Measurements from ENCODE around the gene MOB1B. TPM values are rescaled to one million over a fixed set of nuclear protein-coding genes. Genes with fewer than 3 reads are reported as not detected.

Gene MOB1B
- total and polyA plus RNA-seq, 9 donors = 6.4 to 25.7 (median 17.6) TPM

DNA sequence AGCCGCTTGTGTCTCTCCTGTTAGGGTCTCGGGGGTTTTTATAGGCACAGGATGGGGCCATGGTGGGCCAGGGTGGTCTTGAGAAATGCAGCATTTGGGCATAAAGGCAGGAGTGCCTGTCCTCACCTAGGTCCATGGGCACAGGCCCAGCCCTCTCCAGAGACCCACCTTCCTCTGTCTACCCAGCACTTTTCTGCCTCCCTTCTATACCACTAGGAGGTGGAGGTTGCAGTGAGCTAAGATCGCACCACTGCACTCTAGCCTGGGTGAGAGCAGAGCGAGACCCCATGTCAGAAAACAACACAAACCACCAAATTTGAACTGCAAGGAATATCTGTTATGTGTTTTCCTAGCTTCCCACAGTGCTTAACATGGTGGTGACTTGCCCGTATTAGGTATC is 38.0 kb downstream of the MOB1B start:
- Histone ChIP-seq H3K27ac (no peak overlapping the region), H3K27me3 (no peaks in the 10 kb centered on the region), H3K4me1 (ENCODE audit: insufficient read depth) (no peaks in the 10 kb centered on the region), H3K4me3 (no peak overlapping the region), H3K9me3 (no peaks in the 10 kb centered on the region), H3K36me3 (no peaks in the 10 kb centered on the region)
- DNase-seq = no peak
- intact Hi-C loops (cut with DNase I) = no loop called here
- TF ChIP-seq EP300 (IDR thresholded peaks at IDR 0.05) (no peak), POLR2A (IDR thresholded peaks at IDR 0.05) (no peak)
- TF ChIP-seq, protein P1, sequence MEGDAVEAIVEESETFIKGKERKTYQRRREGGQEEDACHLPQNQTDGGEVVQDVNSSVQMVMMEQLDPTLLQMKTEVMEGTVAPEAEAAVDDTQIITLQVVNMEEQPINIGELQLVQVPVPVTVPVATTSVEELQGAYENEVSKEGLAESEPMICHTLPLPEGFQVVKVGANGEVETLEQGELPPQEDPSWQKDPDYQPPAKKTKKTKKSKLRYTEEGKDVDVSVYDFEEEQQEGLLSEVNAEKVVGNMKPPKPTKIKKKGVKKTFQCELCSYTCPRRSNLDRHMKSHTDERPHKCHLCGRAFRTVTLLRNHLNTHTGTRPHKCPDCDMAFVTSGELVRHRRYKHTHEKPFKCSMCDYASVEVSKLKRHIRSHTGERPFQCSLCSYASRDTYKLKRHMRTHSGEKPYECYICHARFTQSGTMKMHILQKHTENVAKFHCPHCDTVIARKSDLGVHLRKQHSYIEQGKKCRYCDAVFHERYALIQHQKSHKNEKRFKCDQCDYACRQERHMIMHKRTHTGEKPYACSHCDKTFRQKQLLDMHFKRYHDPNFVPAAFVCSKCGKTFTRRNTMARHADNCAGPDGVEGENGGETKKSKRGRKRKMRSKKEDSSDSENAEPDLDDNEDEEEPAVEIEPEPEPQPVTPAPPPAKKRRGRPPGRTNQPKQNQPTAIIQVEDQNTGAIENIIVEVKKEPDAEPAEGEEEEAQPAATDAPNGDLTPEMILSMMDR (IDR thresholded peaks at IDR 0.05) = no peak
- 98 to 100% (median 98%) methylated on average over 5 of the region's 5 CpGs for WGBS, 3 donors

DNA sequence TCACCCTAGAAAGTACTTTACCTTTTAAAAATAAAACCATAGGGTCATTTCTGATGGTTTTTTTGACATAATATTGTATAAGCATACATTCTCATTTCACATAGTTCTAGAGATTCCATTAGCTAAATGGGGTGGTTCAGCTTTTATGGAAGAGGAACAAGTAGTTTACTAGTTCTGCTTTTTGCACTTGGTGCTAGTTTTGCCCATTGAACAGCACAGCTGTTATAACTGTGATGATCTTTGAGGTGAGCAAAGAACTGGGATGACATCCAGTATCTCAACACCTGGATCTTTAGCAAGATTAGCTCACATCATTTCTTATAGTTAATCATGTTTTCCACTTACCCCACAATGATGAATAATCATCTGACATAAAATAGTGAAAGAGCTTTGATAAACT is 40.9 kb downstream of the MOB1B start:
- Histone ChIP-seq H3K36me3 (no peaks in the 10 kb centered on the region), H3K27ac (no peak overlapping the region), H3K4me1 (ENCODE audit: insufficient read depth) (no peaks in the 10 kb centered on the region), H3K9me3 (no peaks in the 10 kb centered on the region), H3K27me3 (no peaks in the 10 kb centered on the region), H3K4me3 (no peak overlapping the region)
- no peak for DNase-seq
- no peak for TF ChIP-seq POLR2A (IDR thresholded peaks at IDR 0.05)
- intact Hi-C loops (cut with DNase I) = no loop called here

DNA sequence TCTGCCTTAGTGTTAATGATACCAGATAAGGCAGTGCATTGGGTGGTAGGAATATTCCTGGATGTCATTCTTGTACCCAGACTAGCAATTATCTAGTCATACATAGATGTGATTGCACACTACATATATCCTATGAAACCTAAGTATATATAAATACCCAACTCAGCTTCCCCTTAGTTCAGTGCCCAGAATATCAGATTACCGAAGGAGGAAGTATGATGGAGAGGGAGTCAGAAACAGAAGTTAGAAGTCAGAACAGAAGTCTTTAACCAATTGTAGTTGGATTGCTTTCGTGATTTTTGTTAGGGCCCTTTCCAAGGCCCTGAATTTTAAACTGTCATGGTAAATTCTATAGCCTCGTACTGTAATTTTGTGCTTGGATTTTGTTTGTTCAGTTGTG is 42.9 kb downstream of the MOB1B start:
- H3K36me3 ChIP-seq = no peaks in the 10 kb centered on the region
- DNase-seq = no peak
- intact Hi-C loops (cut with DNase I) = no loop called here
- no peak overlapping the region for H3K4me3 ChIP-seq
- 57 to 62% (median 61%) methylated on average over 3 of the region's 3 CpGs for WGBS, 3 donors
- no peaks in the 10 kb centered on the region for H3K4me1 ChIP-seq (ENCODE audit: insufficient read depth)
- no peaks in the 10 kb centered on the region for H3K9me3 ChIP-seq
- TF ChIP-seq POLR2A (IDR thresholded peaks at IDR 0.05) (no peak), EP300 (IDR thresholded peaks at IDR 0.05) (no peak)
- TF ChIP-seq, protein P1 (IDR thresholded peaks at IDR 0.05) = no peak
- H3K27me3 ChIP-seq = no peaks in the 10 kb centered on the region
- H3K27ac ChIP-seq = no peak overlapping the region

DNA sequence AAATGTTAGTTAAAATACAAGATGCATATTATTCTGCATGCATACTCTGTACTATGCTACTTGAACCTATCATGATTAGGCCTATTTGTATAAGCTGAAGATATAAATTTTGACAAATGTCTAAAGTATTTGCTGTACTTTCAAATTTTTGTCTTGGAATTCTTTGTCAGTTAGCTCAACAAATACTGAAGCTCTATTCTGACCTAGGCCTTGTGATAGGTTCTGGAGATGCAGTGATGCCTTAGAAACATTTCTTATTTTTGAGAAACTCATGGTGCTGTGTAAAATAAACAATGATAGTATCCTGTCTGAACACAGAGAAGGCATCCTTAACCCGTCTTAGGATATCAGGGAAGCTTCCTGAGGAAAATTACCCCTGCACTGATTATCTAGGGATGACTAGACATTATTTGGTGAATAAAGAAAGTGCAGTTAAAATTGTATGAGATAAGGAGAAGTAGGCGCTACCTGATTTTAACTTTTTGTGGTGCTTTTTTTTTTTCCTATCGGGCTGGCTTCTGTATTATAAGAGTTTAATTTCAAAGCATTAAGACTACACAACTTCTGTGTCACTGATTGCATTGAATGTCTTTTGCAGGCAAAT is 43.4 kb downstream of the MOB1B start:
- H3K27ac ChIP-seq = no peak overlapping the region
- no peaks in the 10 kb centered on the region for H3K36me3 ChIP-seq
- H3K4me3 ChIP-seq = no peak overlapping the region
- H3K27me3 ChIP-seq = no peaks in the 10 kb centered on the region
- no peak for DNase-seq
- intact Hi-C loops (cut with DNase I) = no loop called here
- no peaks in the 10 kb centered on the region for H3K9me3 ChIP-seq
- H3K4me1 ChIP-seq (ENCODE audit: insufficient read depth) = no peaks in the 10 kb centered on the region
- TF ChIP-seq POLR2A (IDR thresholded peaks at IDR 0.05) (no peak), EP300 (IDR thresholded peaks at IDR 0.05) (no peak)
- TF ChIP-seq, protein P1 (IDR thresholded peaks at IDR 0.05) = no peak
- 50 to 69% (median 56%) methylated on average over 3 of the region's 3 CpGs for WGBS, 3 donors

DNA sequence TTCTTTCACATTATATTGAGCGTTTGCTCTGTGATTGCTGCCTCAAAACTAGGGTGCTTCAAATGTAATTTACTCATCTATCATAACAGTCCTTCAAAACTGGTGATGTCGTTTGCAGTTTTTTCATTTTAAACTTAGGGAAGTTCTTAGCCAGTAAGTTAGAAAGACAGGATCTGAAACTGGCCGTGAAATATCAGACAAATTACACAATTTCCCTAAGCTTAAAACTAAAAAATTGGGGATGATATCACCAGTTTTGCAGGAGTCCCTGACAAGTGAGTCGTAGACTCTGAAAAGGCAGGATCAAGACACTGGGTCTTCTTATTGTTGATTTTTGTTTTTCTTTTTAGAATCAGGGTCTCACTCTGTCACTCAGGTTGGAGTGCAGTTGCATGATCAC is 44.8 kb downstream of the MOB1B start:
- H3K27ac ChIP-seq = no peak overlapping the region
- no peaks in the 10 kb centered on the region for H3K27me3 ChIP-seq
- intact Hi-C loops (cut with DNase I) = no loop called here
- TF ChIP-seq EP300 (IDR thresholded peaks at IDR 0.05) = no peak
- TF ChIP-seq POLR2A (IDR thresholded peaks at IDR 0.05) = no peak
- TF ChIP-seq, protein P1 (IDR thresholded peaks at IDR 0.05) = no peak
- WGBS, 3 donors = 89% methylated on average over 4 of the region's 4 CpGs
- no peaks in the 10 kb centered on the region for H3K9me3 ChIP-seq
- no peak for DNase-seq
- no peaks in the 10 kb centered on the region for H3K36me3 ChIP-seq
- H3K4me1 ChIP-seq (ENCODE audit: insufficient read depth) = no peaks in the 10 kb centered on the region
- no peak overlapping the region for H3K4me3 ChIP-seq
